Middle frontal gyrus (tissue), 1 donor: ENCODE results near the gene PLAC8L1.
"Not testable (repeated sequence)": the region's sequence is repeated elsewhere in the genome, so short reads cannot be mapped to it uniquely, and the experiment has no call there.

Experiments
- DNase-seq: peaks from one replicate; pipeline ENCODE4 v3.0.0-alpha.2; 2015; ENCODE audit warnings: low spot score; ENCODE audit errors: extremely low spot score

The PLAC8L1 gene, protein sequence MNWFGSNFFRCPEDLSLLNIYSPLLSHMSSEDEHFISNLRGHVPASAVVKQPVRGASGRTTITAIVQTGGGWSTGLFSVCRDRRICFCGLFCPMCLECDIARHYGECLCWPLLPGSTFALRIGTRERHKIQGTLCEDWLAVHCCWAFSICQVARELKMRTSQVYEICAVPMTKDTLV

DNA sequence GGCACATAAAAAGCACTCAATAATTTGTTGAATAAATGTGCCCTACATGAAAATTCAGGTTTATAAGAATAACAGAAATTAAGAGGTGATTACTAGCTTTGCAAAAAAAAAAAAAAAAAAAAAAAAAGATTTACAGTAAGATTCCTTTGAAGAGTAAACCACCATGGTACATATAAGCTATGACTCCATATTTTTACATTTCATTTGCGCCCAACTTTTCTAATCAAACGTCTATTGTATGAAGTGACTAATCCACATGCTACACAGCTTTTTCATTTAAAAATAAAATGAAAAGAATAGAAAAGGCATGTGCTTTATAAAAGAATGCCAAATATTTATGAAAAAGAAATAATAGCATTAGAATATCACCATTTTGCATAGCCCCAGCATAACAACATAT is at the start of gene PLAC8L1:
Gene PLAC8L1 (minus strand): TSS at position 101 of the 400 bp plus-strand sequence. CDS start 1,266 bp downstream, outside the sequence.
- no peak for DNase-seq

DNA sequence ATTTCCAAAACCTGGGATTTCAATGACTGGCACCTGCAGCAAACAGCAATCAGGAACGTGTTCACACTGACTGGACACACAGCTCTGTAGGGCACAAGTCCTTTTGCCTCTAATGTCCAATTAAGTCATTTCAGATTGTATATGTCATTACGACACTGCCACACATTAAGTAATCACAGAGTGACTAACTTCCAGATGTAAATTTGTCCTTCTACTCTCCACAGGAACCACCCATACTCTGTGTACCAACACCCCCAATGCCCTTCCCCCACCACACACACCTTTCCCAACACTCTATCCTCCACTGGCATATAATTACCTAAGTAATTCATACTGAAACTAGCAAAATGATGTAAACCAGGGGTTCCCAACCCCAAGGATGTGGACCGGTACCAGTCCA is 46.6 kb upstream of the PLAC8L1 start:
- no peak for DNase-seq

DNA sequence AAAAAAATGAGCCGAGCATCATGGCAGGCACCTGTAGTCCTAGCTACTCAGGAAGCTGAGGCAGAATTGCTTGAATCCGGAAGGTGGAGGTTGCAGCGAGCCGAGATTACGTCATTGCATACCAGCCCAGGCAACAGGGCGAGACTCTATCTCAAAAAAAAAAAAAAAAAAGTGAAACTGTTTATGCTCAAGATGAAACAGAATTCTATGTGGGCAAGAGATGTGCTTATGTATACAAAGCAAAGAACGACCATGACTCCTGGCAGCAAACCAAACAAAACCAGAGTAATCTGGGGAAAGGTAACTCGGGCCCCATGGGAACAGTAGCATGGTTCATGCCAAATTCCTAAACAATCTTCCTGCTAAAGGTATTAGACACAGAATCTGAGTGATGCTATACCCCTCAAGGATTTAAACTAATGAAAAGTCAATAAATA is 32.6 kb upstream of the PLAC8L1 start:
- DNase-seq: no peak

DNA sequence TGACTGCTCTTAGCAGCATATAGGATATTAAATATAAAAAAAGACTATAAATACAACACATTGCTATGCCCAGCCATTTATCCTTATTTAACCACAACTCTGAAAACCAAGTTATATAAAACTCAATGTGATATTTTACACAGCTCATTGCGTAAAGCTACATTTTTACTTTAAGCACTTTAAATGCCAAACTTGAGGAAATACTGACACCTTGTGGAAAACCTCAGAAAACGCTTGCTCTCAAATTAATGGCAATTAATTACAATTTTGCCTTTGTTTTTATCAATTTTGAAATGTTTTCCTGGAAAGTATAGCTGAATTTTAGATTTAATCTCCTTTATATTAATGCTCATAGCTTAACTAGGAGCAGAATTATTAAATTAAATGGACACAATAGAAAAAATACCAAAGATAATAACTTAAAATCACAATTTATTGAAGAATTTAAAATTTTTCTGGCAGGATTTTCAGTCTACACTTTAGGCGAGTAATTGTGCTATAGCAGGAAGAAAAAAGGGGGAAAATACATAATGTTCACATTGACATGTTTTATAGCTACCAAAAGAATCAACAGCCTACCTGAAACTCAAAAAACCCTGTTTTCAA is 25.2 kb upstream of the PLAC8L1 start:
- peak; percentile 52 for DNase-seq

DNA sequence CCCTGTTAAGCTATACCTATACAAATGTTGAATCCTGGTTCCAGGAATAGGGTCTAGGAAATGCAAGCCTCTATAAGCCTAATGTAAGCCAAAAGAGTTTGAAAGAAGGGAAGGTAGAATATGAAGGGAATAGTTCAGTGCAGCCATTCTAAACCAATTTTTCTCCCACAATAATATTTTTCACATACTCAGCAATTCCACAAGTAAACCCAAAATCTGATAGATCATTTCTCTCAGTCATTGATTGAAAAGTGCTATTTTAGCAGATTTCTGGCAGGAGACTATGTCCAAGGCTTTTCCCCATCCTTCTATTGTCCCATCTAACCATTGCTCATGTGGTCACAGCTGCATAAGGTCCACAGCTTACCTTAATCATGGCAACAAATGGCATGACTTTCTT is 20.7 kb upstream of the PLAC8L1 start:
- DNase-seq: no peak

DNA sequence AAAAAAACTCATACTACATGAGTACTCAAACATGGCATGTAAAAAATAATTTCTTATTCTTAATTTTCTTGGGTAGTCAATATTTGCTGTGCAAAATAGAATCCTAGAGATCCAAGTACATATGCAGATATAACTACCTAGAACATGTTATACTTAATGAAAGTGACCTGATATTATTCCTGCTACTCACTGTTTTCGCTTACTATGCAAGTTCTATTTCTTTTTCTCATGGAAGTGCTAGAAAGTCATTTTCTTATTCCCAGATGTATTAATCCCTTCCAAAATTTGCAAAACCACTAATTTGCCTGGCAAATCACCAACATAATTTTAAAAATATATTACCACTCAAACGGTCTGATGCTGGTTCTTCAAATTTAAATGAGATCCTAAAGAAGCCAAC is 19.2 kb upstream of the PLAC8L1 start:
- no peak for DNase-seq

DNA sequence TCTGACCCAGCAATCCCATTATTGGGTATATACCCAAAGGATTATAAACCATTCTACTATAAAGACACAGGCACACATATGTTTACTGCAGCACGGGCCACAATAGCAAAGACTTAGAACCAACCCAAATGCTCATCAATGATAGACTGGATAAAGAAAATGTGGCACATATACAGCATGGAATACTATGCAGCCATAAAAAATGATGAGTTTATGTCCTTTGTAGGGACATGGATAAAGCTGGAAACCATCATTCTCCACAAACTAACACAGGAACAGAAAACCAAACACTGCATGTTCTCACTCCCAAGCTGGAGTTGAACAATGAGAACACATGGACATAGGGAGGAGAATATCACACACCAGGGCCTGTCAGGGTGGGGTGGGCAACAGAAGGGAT is 16.1 kb upstream of the PLAC8L1 start:
- DNase-seq: not testable (repeated sequence)

DNA sequence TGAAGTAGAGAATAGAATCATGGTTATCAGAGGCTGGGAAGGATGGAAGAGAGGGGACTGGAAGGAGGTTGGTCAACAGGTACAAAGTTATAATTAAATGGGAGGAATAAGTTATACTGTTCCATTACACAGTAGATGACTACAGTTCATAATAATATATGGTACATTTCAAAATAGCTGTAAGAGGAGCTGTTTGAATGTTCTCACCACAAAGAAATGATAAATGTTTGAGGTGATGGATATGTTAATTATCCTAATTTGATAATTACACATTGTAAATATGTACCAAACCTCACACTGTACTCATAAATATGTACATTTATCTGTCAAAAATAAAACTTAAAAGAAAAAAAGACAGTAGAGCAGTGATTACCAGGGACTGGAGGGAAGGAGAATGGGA is 12.9 kb upstream of the PLAC8L1 start:
- no peak for DNase-seq

DNA sequence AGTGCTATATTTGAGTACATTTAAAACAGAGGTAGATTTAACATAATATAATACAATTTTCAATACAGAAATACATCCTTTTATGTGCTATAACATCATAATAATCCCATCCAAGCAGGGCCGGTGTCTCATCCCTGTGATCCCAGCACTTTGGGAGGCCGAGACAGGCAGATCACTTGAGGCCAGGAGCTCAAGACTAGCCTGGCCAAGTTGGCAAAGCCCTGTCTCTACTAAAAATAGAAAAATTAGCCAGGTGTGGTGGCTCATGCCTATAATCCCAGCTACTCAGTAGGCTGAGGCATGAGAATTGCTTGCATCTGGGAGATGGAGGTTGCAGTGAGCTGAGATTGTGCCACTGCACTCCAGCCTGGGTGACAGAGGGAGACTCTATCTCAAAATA is 11.8 kb upstream of the PLAC8L1 start:
- not testable (repeated sequence) for DNase-seq

DNA sequence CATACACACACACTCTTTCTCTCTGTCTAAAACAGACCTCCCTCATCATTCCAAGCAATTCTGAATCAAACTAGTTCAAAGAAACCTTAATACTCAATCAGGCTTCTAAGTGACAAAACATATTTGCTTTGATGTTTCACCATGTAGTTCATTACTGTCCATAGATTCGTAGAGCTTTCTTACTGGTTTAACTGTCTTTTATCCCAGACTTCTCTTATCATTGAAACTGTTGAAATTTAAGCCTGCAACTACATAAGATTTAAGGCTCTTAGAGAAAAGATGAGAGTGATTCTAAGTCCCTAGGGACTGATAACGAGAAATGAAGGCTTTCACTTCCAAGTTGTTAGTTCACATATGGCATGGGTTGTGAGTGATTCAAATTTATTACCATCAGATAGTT is 11.0 kb upstream of the PLAC8L1 start:
- DNase-seq: no peak

DNA sequence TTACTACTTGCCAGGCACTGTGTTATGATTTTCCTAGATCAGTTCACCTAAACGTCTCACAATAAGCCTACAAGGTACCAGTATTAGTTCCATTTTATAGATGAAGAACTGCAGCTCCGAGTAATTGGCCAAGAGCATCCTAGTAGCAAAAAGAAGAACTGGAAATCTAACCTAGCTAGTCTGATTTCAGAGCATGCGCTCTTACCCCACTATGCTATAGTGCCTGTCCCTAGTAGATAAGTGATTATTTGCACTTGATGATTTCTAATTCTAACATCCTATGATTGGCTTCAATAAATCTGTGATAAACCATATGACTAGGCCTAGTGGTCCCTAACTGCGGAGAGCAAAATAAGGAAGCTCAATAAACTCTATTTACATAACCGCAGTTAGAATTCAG is 7.1 kb upstream of the PLAC8L1 start:
- no peak for DNase-seq

DNA sequence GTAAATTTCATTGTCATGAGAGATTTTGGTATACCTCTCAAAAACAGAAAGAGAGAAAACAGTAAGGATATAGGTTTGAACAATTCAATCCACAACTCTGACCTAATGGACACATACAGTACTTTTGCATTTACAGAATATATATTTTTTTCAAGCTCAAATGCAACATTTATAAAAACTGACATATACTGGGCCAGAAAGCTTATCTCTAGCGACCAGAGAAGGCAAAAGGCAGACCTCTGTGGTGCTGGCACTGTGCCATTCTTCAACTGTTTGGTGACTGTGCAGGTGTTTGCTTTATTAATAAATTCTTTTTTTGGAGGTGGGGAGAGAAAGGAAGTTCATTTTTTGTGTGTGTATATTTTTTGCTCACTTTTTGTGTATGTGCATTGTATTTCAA is 6.0 kb upstream of the PLAC8L1 start:
- no peak for DNase-seq

DNA sequence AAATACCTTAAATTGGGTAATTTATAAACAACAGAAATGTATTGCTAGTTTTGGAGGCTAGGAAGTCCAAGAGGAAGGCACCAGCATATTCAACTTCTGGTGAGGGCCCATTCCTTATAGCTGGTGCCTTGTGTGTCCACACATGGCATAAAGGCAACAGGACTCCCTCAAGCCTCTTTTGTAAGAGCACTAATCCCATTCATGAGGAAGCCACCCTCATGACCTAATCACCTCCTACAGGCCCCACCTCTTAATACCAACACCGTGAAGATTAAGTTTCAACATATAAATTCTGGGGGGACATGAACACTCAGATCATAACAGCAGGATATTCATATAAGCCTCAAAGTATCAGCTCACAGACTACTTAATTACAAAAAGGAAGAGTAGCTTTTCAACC is 4.0 kb upstream of the PLAC8L1 start:
- no peak for DNase-seq

DNA sequence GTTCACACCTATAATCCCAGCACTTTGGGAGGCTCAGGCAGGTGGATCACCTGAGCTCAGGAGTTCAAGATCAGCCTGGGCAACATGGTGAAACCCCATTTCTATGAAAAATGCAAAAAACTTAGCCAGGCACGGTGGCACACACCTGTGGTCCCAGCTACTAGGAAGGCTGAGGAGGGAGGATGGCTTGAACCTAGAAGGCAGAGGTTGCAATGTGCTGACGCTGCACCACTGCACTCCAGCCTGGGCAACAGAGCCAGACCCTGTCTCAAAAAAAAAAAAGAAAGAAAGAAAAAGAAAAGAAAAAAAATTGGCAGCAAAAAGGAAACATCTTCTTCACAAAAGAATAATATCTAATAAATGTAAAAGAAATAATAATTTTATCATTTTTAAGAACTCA is 3.5 kb upstream of the PLAC8L1 start:
- not testable (repeated sequence) for DNase-seq

DNA sequence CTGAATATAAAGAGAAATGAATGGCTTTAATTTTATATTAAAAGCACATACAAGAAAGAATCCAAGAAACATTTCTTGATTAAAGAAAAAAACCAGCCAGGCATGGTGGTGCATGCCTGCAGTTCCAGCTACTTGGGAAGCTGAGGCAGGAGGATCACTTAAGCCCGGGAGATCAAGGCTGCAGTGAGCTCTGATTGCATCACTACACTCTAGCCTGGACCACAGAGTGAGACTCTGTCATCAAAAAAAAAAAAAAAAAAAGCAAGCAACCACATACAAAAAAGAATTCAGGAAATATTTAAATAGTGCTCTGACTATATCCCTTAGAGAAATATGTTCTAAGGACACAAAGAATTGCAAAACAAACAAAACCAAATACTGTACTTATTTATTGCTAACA is 2.5 kb upstream of the PLAC8L1 start:
- no peak for DNase-seq

DNA sequence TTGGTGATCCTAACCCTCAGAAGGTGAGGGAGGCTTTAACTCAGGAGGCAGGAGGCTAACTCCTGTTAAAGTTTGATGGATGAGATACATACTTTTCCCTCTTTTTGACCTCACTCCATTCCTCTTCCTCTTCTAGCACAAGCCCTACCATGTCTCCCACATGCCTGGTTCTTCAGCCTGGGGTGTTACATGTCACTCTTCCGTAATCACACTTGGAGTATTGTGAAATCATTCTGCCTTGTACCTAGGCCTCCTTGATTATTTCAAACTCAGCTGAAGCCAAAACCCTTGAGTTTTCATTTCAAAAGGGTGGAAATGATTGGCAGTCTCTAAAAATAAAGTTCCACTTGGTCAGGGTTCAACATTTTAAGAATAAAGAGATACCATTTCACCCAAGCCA is 1.8 kb downstream of the PLAC8L1 start:
- DNase-seq: no peak

DNA sequence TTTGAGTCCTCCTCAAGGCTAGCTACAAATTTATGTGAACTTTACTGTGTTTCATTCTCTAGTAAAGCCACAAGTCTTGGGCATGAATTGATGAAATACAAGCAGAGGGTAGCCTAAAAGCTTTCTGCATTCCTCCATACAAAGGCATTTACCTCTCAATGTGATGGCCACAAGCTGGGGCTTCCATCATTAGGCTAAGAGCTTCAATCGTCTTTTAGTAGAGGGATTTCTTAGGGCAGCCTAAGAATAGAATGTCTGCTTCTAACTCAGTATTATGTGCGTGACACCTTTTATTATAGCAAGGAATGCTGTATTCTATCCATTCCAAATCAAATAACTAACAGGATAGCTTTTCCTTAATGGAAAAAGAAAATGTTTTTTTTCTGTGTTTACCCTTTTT is 3.7 kb downstream of the PLAC8L1 start:
- no peak for DNase-seq

DNA sequence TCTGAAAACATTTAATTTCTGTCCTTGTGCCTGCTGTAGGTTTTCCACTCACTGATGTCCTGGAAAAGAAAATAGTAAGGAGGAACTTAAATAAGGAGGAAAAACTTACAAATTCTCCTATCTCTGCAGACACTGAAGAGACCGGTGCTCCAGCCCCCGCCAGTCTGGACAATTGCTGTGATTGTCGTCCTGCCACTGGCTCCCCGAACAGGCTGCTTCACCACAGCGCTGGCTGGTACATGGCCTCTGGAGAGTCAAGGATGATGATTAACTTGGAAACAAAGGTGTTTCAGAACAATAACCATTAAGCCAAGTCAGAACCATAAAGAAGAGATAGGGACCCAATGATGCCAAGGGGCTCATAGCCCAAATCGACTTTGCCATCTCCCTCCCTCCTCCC is 7.3 kb downstream of the PLAC8L1 start:
- no peak for DNase-seq

DNA sequence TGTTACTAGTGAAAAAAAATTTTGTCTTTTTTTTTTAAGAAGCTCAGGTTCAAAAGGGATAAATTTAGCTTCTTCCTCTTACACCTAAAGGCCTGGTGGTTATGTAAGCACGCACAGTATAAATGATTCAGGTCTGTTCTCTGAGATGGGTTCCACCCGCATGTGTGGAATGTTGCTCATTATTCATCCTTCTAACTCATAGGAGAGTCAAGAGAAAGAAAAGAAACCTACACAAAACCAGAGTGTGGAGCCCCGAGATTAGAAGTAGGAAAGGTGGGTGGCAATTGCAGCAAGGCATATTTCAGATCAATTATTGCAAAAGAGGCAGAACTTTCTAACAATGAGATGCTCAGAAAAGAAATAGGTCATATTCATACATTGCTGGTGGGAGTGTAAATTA is 13.5 kb downstream of the PLAC8L1 start:
- no peak for DNase-seq

DNA sequence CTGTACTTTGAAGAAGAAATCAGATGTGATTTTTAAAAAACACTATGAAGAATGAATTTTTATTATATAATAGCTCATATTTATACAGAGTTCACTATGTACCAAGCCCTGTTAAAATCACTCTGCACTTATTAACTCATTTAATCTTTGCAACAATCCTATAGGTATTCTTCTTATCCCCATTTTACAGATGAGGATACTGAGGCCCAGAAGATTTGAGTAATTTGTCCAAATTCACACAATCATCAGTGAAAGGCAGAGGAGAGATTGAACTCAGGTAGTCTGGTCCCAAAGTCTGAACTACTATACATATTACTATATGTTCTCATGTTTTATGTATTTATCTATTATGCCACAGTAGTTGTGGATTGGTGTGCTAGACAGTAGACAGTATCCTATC is 16.1 kb downstream of the PLAC8L1 start:
- DNase-seq: no peak

DNA sequence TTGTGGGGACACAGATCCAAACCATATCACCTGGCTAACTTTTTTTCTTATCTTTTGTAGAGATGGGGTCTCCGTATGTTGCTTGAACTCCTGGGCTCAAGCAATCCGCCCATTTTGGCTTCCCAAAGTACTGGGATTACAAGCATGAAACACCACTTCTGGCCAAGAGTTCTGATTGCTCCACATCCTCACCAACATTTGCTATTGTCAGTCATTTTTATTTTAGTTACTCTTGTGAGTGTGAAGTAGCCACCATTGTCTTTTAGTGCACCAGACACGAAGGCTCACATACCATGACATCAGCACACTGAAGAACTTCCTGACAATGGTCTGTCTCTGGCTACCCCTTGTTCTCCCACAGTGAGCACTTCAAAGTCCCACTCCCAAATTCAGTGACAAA is 17.3 kb downstream of the PLAC8L1 start:
- DNase-seq: no peak

DNA sequence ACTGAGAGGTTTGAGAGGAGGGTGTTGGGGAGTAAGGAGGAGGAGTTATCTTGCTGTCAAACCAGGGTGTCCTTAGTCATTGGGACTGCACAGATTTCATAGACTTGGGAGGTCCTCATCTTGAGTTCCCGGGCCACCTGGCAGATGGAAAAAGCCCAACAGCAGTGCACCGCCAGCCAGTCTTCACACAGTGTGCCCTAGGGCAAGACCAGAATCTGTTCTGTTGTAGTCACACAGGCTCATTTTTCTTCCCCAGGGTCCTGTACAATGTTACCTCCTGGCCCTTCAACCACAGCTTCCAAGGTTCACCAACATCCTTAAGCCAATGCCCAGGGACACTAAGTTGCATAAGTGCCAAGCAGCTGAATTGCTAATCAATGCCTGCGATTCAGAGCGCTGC is 21.0 kb downstream of the PLAC8L1 start:
- no peak for DNase-seq

DNA sequence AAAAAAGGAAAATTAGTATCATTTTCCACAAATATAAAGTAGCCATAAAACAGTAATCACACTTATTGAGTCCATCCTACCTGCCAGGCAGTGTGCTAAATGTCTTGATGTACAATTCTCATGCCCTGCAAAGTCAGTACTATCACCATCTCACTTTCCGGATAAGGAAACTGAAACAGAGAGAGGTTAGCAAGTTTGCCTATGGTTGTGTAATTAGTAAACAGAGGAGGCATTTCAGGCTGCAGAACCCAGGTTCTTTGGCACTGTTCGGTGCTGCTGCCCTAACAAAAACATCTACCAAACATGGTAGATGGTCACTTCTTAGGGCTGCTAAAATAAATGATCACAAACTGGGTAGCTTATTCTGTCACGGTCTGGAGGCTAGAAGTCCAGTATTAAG is 22.6 kb downstream of the PLAC8L1 start:
- no peak for DNase-seq

DNA sequence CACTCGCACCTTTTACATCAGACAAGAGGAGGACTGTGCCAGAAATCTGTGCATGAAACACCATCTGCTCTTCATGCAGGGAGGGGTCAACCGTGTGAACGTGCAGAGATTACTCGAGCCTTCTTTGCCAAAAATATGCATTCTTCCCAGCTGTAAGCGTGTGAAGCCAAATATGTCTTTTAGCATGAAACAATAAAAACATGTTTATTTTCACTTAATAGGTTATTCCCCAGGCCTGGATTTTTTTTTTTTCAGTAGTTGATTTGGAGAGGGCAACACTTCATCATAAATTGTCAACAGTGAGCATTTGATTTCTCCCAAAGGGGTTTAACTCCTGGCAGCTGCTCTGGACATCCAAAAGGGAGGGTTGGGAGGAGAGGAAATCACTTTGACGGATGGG is 23.8 kb downstream of the PLAC8L1 start:
- no peak for DNase-seq
